ENCODE data around the gene NUBP2. TPM values are rescaled to one million over a fixed set of nuclear protein-coding genes. Genes with fewer than 3 reads are reported as not detected.

The NUBP2 gene
- total RNA-seq, 1 donor from 2014 or later = 58.9 TPM

- no peak for DNase-seq (ENCODE audit: low read depth in 2 of 2)
Measured at GRCh38 chr16:1771864-1772361, 10.8 kb upstream of the NUBP2 start.

- DNase-seq (ENCODE audit: low read depth in 2 of 2) = peak in 1 of 2 donors; percentile 32
Measured at GRCh38 chr16:1772362-1772907, 10.3 kb upstream of the NUBP2 start, which contains the start of gene EME2. Gene EME2, plus strand, starts transcription at chr16:1772810. Its CDS starts 418 bp downstream, at chr16:1773228.

GRCh38 chr16:1772908-1773702 lies 9.7 kb upstream of the NUBP2 start, which contains the start of gene MRPS34:
Gene MRPS34, minus strand, starts transcription at chr16:1773134. Its CDS starts 15 bp downstream, at chr16:1773119.
- peak; percentile 68 to 86 for DNase-seq (ENCODE audit: low read depth in 2 of 2)

- peak in 1 of 2 donors; percentile 33 for DNase-seq (ENCODE audit: low read depth in 2 of 2)
Measured at GRCh38 chr16:1773703-1774447, 8.9 kb upstream of the NUBP2 start.

- no peak for DNase-seq (ENCODE audit: low read depth in 2 of 2)
Measured at GRCh38 chr16:1774448-1774780, 8.3 kb upstream of the NUBP2 start.

- no peak for DNase-seq (ENCODE audit: low read depth in 2 of 2)
Measured at GRCh38 chr16:1775006-1775845, 7.5 kb upstream of the NUBP2 start.

- DNase-seq (ENCODE audit: low read depth in 2 of 2) = no peak
Measured at GRCh38 chr16:1775846-1776671, 6.7 kb upstream of the NUBP2 start.

- DNase-seq (ENCODE audit: low read depth in 2 of 2) = no peak
Measured at GRCh38 chr16:1776672-1776955, 6.1 kb upstream of the NUBP2 start.

- DNase-seq (ENCODE audit: low read depth in 2 of 2) = no peak
Measured at GRCh38 chr16:1776991-1777374, 5.8 kb upstream of the NUBP2 start.

GRCh38 chr16:1777375-1778199 lies 5.2 kb upstream of the NUBP2 start:
- DNase-seq (ENCODE audit: low read depth in 2 of 2) = no peak

- no peak for DNase-seq (ENCODE audit: low read depth in 2 of 2)
Measured at GRCh38 chr16:1778200-1779179, 4.3 kb upstream of the NUBP2 start.

GRCh38 chr16:1779234-1779701 lies 3.5 kb upstream of the NUBP2 start:
- no peak for DNase-seq (ENCODE audit: low read depth in 2 of 2)

GRCh38 chr16:1779741-1780676 lies 2.8 kb upstream of the NUBP2 start:
- no peak for DNase-seq (ENCODE audit: low read depth in 2 of 2)

- no peak for DNase-seq (ENCODE audit: low read depth in 2 of 2)
Measured at GRCh38 chr16:1780677-1781072, 2.1 kb upstream of the NUBP2 start.

GRCh38 chr16:1781254-1781653 lies 1.5 kb upstream of the NUBP2 start:
- DNase-seq (ENCODE audit: low read depth in 2 of 2) = no peak

GRCh38 chr16:1781758-1782407 lies 877 bp upstream of the NUBP2 start:
- peak in 1 of 2 donors; percentile 30 for DNase-seq (ENCODE audit: low read depth in 2 of 2)

Measured in dermis microvascular lymphatic vessel endothelial cell (primary cell).